Activated T-cell treated with anti-CD3 and anti-CD28 coated beads for 24 hours (primary cell): Measurements from ENCODE around the gene SOX8.

Experiments used
- DNase-seq: peaks from one replicate; pipeline ENCODE4 v3.0.0-alpha.2; 2020; ENCODE audit warnings: low read depth

Gene SOX8

GRCh38 chr16:1026784-1027500 lies 45.4 kb downstream of the SOX8 start:
- DNase-seq: no peak

GRCh38 chr16:1027501-1027815 lies 45.9 kb downstream of the SOX8 start:
- DNase-seq: no peak

- DNase-seq: no peak
Measured at GRCh38 chr16:1028056-1028455, 46.5 kb downstream of the SOX8 start.

- no peak for DNase-seq
Measured at GRCh38 chr16:1028524-1029258, 47.1 kb downstream of the SOX8 start.

GRCh38 chr16:1029259-1029545 lies 47.6 kb downstream of the SOX8 start:
- no peak for DNase-seq

GRCh38 chr16:1030473-1030901 lies 48.9 kb downstream of the SOX8 start:
- no peak for DNase-seq

GRCh38 chr16:1031666-1032065 lies 50.1 kb downstream of the SOX8 start:
- no peak for DNase-seq

- no peak for DNase-seq
Measured at GRCh38 chr16:1032607-1033006, 51.0 kb downstream of the SOX8 start.

- no peak for DNase-seq
Measured at GRCh38 chr16:1033128-1033679, 51.6 kb downstream of the SOX8 start.

- DNase-seq: no peak
Measured at GRCh38 chr16:1034230-1035065, 52.9 kb downstream of the SOX8 start.

- DNase-seq: no peak
Measured at GRCh38 chr16:1035066-1035415, 53.5 kb downstream of the SOX8 start.

- no peak for DNase-seq
Measured at GRCh38 chr16:1036166-1036565, 54.6 kb downstream of the SOX8 start.
